WTC11 (cell line): ENCODE results near the gene LONP2. TPM values are rescaled to one million over a fixed set of nuclear protein-coding genes. Genes with fewer than 3 reads are reported as not detected.

Source experiments
- ATAC-seq: fragments of 200-7000 bp; cut with Tn5 transposase; 2 replicates; pipeline ENCODE4 v1.10.0; 2021; ENCODE audit warnings: mild to moderate bottlenecking, moderate library complexity
- CTCF ChIA-PET: fragments of 300-600 bp; sonication (Branson Sonifier 250); formaldehyde crosslinking; loops from one replicate; lab custom pipeline; 2021; ENCODE audit warnings: antibody characterized with exemption; lab: Charles Lee
- POLR2A ChIA-PET: fragments of 350-600 bp; sonication (Branson Sonifier 250); formaldehyde crosslinking; loops from one replicate; lab custom pipeline; 2021; ENCODE audit warnings: antibody characterized with exemption; lab: Charles Lee
- DNase-seq: peaks from one replicate; pipeline ENCODE4 v3.0.0; 2021; ENCODE audit warnings: low spot score
- H3K27ac Mint-ChIP-seq: 2 replicates; pipeline ENCODE4 v1.8.0; 2021; ENCODE audit warnings: mixed read lengths
- H3K27me3 Mint-ChIP-seq: 2 replicates; pipeline ENCODE4 v1.8.0; 2021; ENCODE audit warnings: low read depth, mild to moderate bottlenecking, moderate library complexity, mixed read lengths
- H3K36me3 Mint-ChIP-seq: 2 replicates; pipeline ENCODE4 v1.8.0; 2021; ENCODE audit warnings: mixed read lengths
- H3K4me1 Mint-ChIP-seq: 2 replicates; pipeline ENCODE4 v1.8.0; 2022; ENCODE audit warnings: mixed read lengths
- H3K4me3 Mint-ChIP-seq: 2 replicates; pipeline ENCODE4 v1.8.0; 2021; ENCODE audit warnings: mild to moderate bottlenecking, moderate library complexity, mixed read lengths
- H3K9me3 Mint-ChIP-seq: 2 replicates; pipeline ENCODE4 v1.8.0; 2021; ENCODE audit warnings: mixed read lengths
- ATF1 ChIP-seq: sonication (generic); formaldehyde crosslinking; IDR thresholded peaks from 2 replicates; pipeline ENCODE4 v1.8.1; 2023; ENCODE audit warnings: mild to moderate bottlenecking, moderate library complexity, missing genetic modification reagents
- ELF4 ChIP-seq: sonication (generic); formaldehyde crosslinking; IDR thresholded peaks from 2 replicates; pipeline ENCODE4 v1.8.1; 2022; ENCODE audit warnings: low read depth, mild to moderate bottlenecking, moderate library complexity, missing genetic modification reagents
- EMX1 ChIP-seq: fragments of 250-450 bp; sonication (Bioruptor Pico); IDR thresholded peaks from 2 replicates; pipeline ENCODE4 v1.8.0; 2021; ENCODE audit warnings: mild to moderate bottlenecking
- ERG ChIP-seq: fragments of 250-450 bp; sonication (Bioruptor Pico); IDR thresholded peaks from 2 replicates; pipeline ENCODE4 v1.8.0; 2021; ENCODE audit warnings: mild to moderate bottlenecking
- FOXP4 ChIP-seq: sonication (generic); formaldehyde crosslinking; IDR thresholded peaks from 2 replicates; pipeline ENCODE4 v1.8.0; 2022; ENCODE audit warnings: mild to moderate bottlenecking, missing genetic modification reagents
- MXD4 ChIP-seq: fragments of 250-450 bp; sonication (Bioruptor Pico); IDR thresholded peaks from 2 replicates; pipeline ENCODE4 v1.8.0; 2021; ENCODE audit warnings: mild to moderate bottlenecking, moderate library complexity, borderline replicate concordance
- NFE2L1 ChIP-seq: sonication (generic); formaldehyde crosslinking; IDR thresholded peaks from 2 replicates; pipeline ENCODE4 v1.8.1; 2023; ENCODE audit warnings: missing genetic modification reagents
- TCF7 ChIP-seq: sonication (generic); formaldehyde crosslinking; IDR thresholded peaks from 2 replicates; pipeline ENCODE4 v1.8.0; 2022; ENCODE audit warnings: mild to moderate bottlenecking, low read depth, missing genetic modification reagents, moderate library complexity
- TEAD1 ChIP-seq: sonication (generic); formaldehyde crosslinking; IDR thresholded peaks from 2 replicates; pipeline ENCODE4 v1.8.0; 2022; ENCODE audit warnings: mild to moderate bottlenecking, missing genetic modification reagents
- ZBTB43 ChIP-seq: sonication (generic); formaldehyde crosslinking; IDR thresholded peaks from 2 replicates; pipeline ENCODE4 v1.8.1; 2023; ENCODE audit warnings: mild to moderate bottlenecking, missing genetic modification reagents
- ZNF232 ChIP-seq: sonication (generic); formaldehyde crosslinking; IDR thresholded peaks from 2 replicates; pipeline ENCODE4 v1.8.0; 2022; ENCODE audit warnings: mild to moderate bottlenecking, missing genetic modification reagents
- ZNF281 ChIP-seq: sonication (generic); formaldehyde crosslinking; IDR thresholded peaks from 2 replicates; pipeline ENCODE4 v1.8.0; 2023; ENCODE audit warnings: mild to moderate bottlenecking, missing genetic modification reagents
- ZNF317 ChIP-seq: sonication (generic); formaldehyde crosslinking; IDR thresholded peaks from 2 replicates; pipeline ENCODE4 v1.8.1; 2023; ENCODE audit warnings: low read depth, mild to moderate bottlenecking, moderate library complexity, missing genetic modification reagents, borderline replicate concordance
- total RNA-seq: library from RNA; stranded (reverse); gene quantifications from 3 replicates; pipeline ENCODE4 v1.2.3, GENCODE V29; 2021
- TF ChIP-seq, protein P1 (sequence below): sonication (generic); formaldehyde crosslinking; IDR thresholded peaks from 2 replicates; pipeline ENCODE4 v1.8.0; 2023; ENCODE audit warnings: missing genetic modification reagents, mild to moderate bottlenecking, borderline replicate concordance
- TF ChIP-seq, protein P2 (sequence below): sonication (generic); formaldehyde crosslinking; IDR thresholded peaks from 2 replicates; pipeline ENCODE4 v1.8.1; 2023; ENCODE audit warnings: mild to moderate bottlenecking, moderate library complexity, missing genetic modification reagents
- TF ChIP-seq, protein P3 (sequence below): sonication (generic); formaldehyde crosslinking; IDR thresholded peaks from 2 replicates; pipeline ENCODE4 v1.8.0; 2023; ENCODE audit warnings: missing genetic modification reagents
- TF ChIP-seq, protein P4 (sequence below): sonication (generic); formaldehyde crosslinking; IDR thresholded peaks from 2 replicates; pipeline ENCODE4 v1.8.0; 2022; ENCODE audit warnings: missing genetic modification reagents

LONP2 gene
- total RNA-seq, 1 experiment from 2014 or later = 28.4 TPM

- TF ChIP-seq ZBTB43 (CRISPR knock-in tag) (no peak), ATF1 (no peak)
- TF ChIP-seq, protein P1, sequence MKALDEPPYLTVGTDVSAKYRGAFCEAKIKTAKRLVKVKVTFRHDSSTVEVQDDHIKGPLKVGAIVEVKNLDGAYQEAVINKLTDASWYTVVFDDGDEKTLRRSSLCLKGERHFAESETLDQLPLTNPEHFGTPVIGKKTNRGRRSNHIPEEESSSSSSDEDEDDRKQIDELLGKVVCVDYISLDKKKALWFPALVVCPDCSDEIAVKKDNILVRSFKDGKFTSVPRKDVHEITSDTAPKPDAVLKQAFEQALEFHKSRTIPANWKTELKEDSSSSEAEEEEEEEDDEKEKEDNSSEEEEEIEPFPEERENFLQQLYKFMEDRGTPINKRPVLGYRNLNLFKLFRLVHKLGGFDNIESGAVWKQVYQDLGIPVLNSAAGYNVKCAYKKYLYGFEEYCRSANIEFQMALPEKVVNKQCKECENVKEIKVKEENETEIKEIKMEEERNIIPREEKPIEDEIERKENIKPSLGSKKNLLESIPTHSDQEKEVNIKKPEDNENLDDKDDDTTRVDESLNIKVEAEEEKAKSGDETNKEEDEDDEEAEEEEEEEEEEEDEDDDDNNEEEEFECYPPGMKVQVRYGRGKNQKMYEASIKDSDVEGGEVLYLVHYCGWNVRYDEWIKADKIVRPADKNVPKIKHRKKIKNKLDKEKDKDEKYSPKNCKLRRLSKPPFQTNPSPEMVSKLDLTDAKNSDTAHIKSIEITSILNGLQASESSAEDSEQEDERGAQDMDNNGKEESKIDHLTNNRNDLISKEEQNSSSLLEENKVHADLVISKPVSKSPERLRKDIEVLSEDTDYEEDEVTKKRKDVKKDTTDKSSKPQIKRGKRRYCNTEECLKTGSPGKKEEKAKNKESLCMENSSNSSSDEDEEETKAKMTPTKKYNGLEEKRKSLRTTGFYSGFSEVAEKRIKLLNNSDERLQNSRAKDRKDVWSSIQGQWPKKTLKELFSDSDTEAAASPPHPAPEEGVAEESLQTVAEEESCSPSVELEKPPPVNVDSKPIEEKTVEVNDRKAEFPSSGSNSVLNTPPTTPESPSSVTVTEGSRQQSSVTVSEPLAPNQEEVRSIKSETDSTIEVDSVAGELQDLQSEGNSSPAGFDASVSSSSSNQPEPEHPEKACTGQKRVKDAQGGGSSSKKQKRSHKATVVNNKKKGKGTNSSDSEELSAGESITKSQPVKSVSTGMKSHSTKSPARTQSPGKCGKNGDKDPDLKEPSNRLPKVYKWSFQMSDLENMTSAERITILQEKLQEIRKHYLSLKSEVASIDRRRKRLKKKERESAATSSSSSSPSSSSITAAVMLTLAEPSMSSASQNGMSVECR (CRISPR knock-in tag) = no peak
- TF ChIP-seq, all 79 proteins: peak for 0
Measured at GRCh38 chr16:48373258-48374029, 129.3 kb downstream of the LONP2 start (continued).

DNA sequence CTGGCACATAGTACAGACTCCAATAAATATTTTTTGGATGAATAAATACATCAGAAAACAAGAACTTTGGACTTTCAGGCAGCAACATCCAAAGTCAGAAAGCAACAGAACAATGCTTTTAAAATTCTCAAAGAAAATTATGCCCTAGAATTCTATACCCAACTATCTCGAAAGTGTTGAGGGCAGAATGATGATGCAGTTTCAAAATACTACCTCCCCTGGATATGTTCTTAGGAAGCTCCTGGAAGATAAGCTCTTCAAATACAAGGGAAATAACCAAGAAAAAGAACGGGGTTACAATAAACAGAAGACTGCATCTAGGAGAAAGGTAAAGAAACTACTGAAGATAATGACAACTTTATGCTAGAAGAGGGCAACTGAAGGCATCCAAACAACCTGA, 130.2 kb downstream of the LONP2 start:
- no peak overlapping the region for H3K27ac Mint-ChIP-seq
- peaks cover 34% of the 10 kb centered on the region for H3K4me1 Mint-ChIP-seq
- no peak for DNase-seq
- ATAC-seq = no peak
- no peaks in the 10 kb centered on the region for H3K27me3 Mint-ChIP-seq
- H3K9me3 Mint-ChIP-seq = no peaks in the 10 kb centered on the region
- no peak overlapping the region for H3K4me3 Mint-ChIP-seq
- ChIA-PET CTCF (no interaction called here), POLR2A (no interaction called here)
- no peaks in the 10 kb centered on the region for H3K36me3 Mint-ChIP-seq
- TF ChIP-seq EMX1 = no peak
- no peak for TF ChIP-seq ZNF281 (CRISPR knock-in tag)
- TF ChIP-seq, protein P2, sequence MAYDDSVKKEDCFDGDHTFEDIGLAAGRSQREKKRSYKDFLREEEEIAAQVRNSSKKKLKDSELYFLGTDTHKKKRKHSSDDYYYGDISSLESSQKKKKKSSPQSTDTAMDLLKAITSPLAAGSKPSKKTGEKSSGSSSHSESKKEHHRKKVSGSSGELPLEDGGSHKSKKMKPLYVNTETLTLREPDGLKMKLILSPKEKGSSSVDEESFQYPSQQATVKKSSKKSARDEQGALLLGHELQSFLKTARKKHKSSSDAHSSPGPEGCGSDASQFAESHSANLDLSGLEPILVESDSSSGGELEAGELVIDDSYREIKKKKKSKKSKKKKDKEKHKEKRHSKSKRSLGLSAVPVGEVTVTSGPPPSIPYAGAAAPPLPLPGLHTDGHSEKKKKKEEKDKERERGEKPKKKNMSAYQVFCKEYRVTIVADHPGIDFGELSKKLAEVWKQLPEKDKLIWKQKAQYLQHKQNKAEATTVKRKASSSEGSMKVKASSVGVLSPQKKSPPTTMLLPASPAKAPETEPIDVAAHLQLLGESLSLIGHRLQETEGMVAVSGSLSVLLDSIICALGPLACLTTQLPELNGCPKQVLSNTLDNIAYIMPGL (CRISPR knock-in tag) = no peak
- no peak for TF ChIP-seq ELF4 (CRISPR knock-in tag)
- TF ChIP-seq ERG (CRISPR knock-in tag) = no peak
- TF ChIP-seq TEAD1 (CRISPR knock-in tag) = no peak
- TF ChIP-seq, protein P3, sequence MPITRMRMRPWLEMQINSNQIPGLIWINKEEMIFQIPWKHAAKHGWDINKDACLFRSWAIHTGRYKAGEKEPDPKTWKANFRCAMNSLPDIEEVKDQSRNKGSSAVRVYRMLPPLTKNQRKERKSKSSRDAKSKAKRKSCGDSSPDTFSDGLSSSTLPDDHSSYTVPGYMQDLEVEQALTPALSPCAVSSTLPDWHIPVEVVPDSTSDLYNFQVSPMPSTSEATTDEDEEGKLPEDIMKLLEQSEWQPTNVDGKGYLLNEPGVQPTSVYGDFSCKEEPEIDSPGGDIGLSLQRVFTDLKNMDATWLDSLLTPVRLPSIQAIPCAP (CRISPR knock-in tag) = no peak
- TF ChIP-seq, protein P4, sequence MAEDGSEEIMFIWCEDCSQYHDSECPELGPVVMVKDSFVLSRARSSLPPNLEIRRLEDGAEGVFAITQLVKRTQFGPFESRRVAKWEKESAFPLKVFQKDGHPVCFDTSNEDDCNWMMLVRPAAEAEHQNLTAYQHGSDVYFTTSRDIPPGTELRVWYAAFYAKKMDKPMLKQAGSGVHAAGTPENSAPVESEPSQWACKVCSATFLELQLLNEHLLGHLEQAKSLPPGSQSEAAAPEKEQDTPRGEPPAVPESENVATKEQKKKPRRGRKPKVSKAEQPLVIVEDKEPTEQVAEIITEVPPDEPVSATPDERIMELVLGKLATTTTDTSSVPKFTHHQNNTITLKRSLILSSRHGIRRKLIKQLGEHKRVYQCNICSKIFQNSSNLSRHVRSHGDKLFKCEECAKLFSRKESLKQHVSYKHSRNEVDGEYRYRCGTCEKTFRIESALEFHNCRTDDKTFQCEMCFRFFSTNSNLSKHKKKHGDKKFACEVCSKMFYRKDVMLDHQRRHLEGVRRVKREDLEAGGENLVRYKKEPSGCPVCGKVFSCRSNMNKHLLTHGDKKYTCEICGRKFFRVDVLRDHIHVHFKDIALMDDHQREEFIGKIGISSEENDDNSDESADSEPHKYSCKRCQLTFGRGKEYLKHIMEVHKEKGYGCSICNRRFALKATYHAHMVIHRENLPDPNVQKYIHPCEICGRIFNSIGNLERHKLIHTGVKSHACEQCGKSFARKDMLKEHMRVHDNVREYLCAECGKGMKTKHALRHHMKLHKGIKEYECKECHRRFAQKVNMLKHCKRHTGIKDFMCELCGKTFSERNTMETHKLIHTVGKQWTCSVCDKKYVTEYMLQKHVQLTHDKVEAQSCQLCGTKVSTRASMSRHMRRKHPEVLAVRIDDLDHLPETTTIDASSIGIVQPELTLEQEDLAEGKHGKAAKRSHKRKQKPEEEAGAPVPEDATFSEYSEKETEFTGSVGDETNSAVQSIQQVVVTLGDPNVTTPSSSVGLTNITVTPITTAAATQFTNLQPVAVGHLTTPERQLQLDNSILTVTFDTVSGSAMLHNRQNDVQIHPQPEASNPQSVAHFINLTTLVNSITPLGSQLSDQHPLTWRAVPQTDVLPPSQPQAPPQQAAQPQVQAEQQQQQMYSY (CRISPR knock-in tag) = no peak
- no peak for TF ChIP-seq ZNF232 (CRISPR knock-in tag)
- TF ChIP-seq NFE2L1 (CRISPR knock-in tag) = no peak
- TF ChIP-seq MXD4 (CRISPR knock-in tag) = no peak
- no peak for TF ChIP-seq ZNF317 (CRISPR knock-in tag)
- no peak for TF ChIP-seq TCF7
- no peak for TF ChIP-seq FOXP4 (CRISPR knock-in tag)
